HepG2 (cell line): Measurements from ENCODE around the gene CSNK1G1. TPM values are rescaled to one million over a fixed set of nuclear protein-coding genes. Genes with fewer than 3 reads are reported as not detected.
"Not testable (repeated sequence)": the region's sequence is repeated elsewhere in the genome, so short reads cannot be mapped to it uniquely, and the experiment has no call there.

Experiments
- ATAC-seq: fragments of 200-7000 bp; cut with Tn5 transposase; 3 replicates; pipeline ENCODE4 v1.9.1; 2020; ENCODE audit warnings: mild to moderate bottlenecking, moderate library complexity
- BruUV-seq: library from RNA; stranded (reverse); fragments of 400-500 nt; replicated peaks from 2 replicates; lab custom pipeline; 2021; lab: Mats Ljungman, UMichigan
- CTCF ChIA-PET: fragments of 300-600 bp; formaldehyde crosslinking; extraction: SDS; loops from one replicate; lab custom pipeline; 2021; ENCODE audit warnings: low total read pairs, inconsistent platforms, low intra/inter-chr PET ratio; lab: Yijun Ruan, JAX
- POLR2A ChIA-PET: fragments of 350-600 bp; sonication (Branson Sonifier 250); formaldehyde crosslinking; loops from one replicate; lab custom pipeline; 2020; ENCODE audit warnings: antibody characterized with exemption, inconsistent platforms; lab: Yijun Ruan, JAX
- DNase-seq: peaks from one replicate; pipeline ENCODE4 v3.0.0-alpha.2; 2015; ENCODE audit warnings: low spot score
- FAIRE-seq: peaks from 3 replicates; lab custom pipeline; 2011; peaks lifted over from hg19 to GRCh38; lab: Jason Lieb, UNC
- H2AFZ ChIP-seq: one replicate; pipeline ENCODE4 v1.6.1; 2011; ENCODE audit warnings: low read length, inconsistent platforms
- H3K27ac ChIP-seq: fragments of 300-600 bp; 3 replicates; pipeline ENCODE4 v1.8.0; 2011; ENCODE audit warnings: mixed run types, mild to moderate bottlenecking, mixed read lengths, low read length, inconsistent platforms; ENCODE audit not compliant: insufficient read depth; ENCODE audit errors: extremely low read length
- H3K27me3 ChIP-seq, 2 experiments: fragments of 200-600 bp in 1 of 2; 2 replicates in 1 of 2; 3 replicates in 1 of 2; pipeline versions ENCODE4 v1.6.0 to v1.8.0; 2011; ENCODE audit warnings: low read length in 2 of 2, mild to moderate bottlenecking in 2 of 2, moderate library complexity in 2 of 2, inconsistent platforms in 1 of 2; ENCODE audit not compliant: insufficient read depth in 2 of 2, control insufficient read depth in 1 of 2
- H3K36me3 ChIP-seq, 2 experiments: fragments of 200-600 bp in 1 of 2; replicated peaks in 1 of 2; 2 replicates in 1 of 2; 3 replicates in 1 of 2; pipeline versions ENCODE4 v1.5.1 to v1.8.0; 2011; ENCODE audit warnings: low read length in 2 of 2, inconsistent platforms in 1 of 2; ENCODE audit not compliant: insufficient read depth in 2 of 2, control insufficient read depth in 1 of 2
- H3K4me1 ChIP-seq: 2 replicates; pipeline ENCODE4 v1.5.1; 2012; ENCODE audit warnings: low read length, inconsistent platforms; ENCODE audit not compliant: insufficient read depth
- H3K4me2 ChIP-seq: 2 replicates; pipeline ENCODE4 v1.6.0; 2011; ENCODE audit warnings: low read depth, low read length, inconsistent platforms
- H3K4me3 ChIP-seq, 3 experiments: fragments of 200-600 bp in 1 of 3; sonication (generic), shearing (Covaris generic) in 1 of 3; replicated peaks in 1 of 3; 2 replicates each; pipeline ENCODE4 v1.5.1; 2011 to 2016; ENCODE audit warnings: low read length in 3 of 3, inconsistent platforms in 2 of 3, low read depth in 2 of 3, mild to moderate bottlenecking in 2 of 3, control low read depth in 1 of 3, mixed read lengths in 1 of 3; ENCODE audit not compliant: insufficient read depth in 1 of 3
- H3K79me2 ChIP-seq: one replicate; pipeline ENCODE4 v1.6.1; 2011; ENCODE audit warnings: low read length, inconsistent platforms; ENCODE audit not compliant: insufficient read depth
- H3K9ac ChIP-seq: 2 replicates; pipeline ENCODE4 v1.6.0; 2011; ENCODE audit warnings: mild to moderate bottlenecking, low read depth, low read length, inconsistent platforms; ENCODE audit not compliant: insufficient read depth
- H3K9me3 ChIP-seq: 2 replicates; pipeline ENCODE4 v1.5.1; 2012; ENCODE audit warnings: mild to moderate bottlenecking, low read length
- H4K20me1 ChIP-seq: 2 replicates; pipeline ENCODE4 v1.6.0; 2011; ENCODE audit warnings: inconsistent platforms, mild to moderate bottlenecking, low read length, moderate library complexity; ENCODE audit not compliant: insufficient read depth
- MAFF ChIP-seq: IDR thresholded peaks from 2 replicates; pipeline ENCODE4 v1.6.1; 2011; ENCODE audit warnings: low read depth, low read length, improper control_type of control experiment
- MAFK ChIP-seq, 2 experiments: IDR thresholded peaks in 1 of 2; conservative IDR thresholded peaks in 1 of 2; 2 replicates each; pipeline ENCODE4 v1.6.1; 2011; ENCODE audit warnings: improper control_type of control experiment in 2 of 2, low read length in 2 of 2
- MEIS1 ChIP-seq: sonication (generic); formaldehyde crosslinking; IDR thresholded peaks from 2 replicates; pipeline ENCODE4 v1.9.0; 2021; ENCODE audit warnings: mild to moderate bottlenecking, missing genetic modification reagents, moderate library complexity, borderline replicate concordance
- TBX2 ChIP-seq: sonication (generic); formaldehyde crosslinking; IDR thresholded peaks from 2 replicates; pipeline ENCODE4 v1.5.0; 2020; ENCODE audit warnings: missing genetic modification reagents, mild to moderate bottlenecking, borderline replicate concordance
- WGBS: methylation state at CpG from one replicate; pipeline ENCODE4 v1.1.6; 2017; ENCODE audit warnings: low lambda C conversion rate; 5-methylcytosine and 5-hydroxymethylcytosine counted together
- in situ Hi-C: cut with HindIII; loops from 2 replicates; pipeline ENCODE4 v1.10.0; 2017; ENCODE audit warnings: low pct_unique_long_range_greater_than_20kb; ENCODE audit not compliant: extremely low pct_ligation_motif_present
- intact Hi-C: fragments of 100-400 bp; cut with micrococcal nuclease; formaldehyde crosslinking; loops from one replicate; pipeline ENCODE4 v1.10.0; 2022; ENCODE audit not compliant: unreplicated experiment
- polyA plus RNA-seq, 8 experiments: library from polyadenylated mRNA; depleted of rRNA in 3 of 8; stranded (reverse) in 7 of 8; unstranded in 1 of 8; fragments of >200 nt; fragmentation: Illumina TruSeq in 4 of 8; extraction: Trizol in 4 of 8; gene quantifications; 2 replicates each; pipeline versions ENCODE4 v1.2.1 to v1.2.3, GENCODE V29; 2011 to 2016; ENCODE audit warnings: low read depth in 4 of 8, missing spikeins in 1 of 8, mixed read lengths in 1 of 8; ENCODE audit not compliant: insufficient read depth in 1 of 8
- total RNA-seq, 5 experiments: library from RNA; depleted of rRNA; stranded (reverse); fragments of >200 nt; fragmentation: Illumina TruSeq; extraction: Trizol; gene quantifications; 2 replicates each; pipeline ENCODE4 v1.2.3, GENCODE V29; 2016; ENCODE audit warnings: low read depth in 1 of 5

CSNK1G1 gene
- total and polyA plus RNA-seq, 2 of the 13 experiments (the other 11 are each of a cell fraction or from before 2014, with no cell fraction given) = 8.5 to 12.6 TPM

DNA sequence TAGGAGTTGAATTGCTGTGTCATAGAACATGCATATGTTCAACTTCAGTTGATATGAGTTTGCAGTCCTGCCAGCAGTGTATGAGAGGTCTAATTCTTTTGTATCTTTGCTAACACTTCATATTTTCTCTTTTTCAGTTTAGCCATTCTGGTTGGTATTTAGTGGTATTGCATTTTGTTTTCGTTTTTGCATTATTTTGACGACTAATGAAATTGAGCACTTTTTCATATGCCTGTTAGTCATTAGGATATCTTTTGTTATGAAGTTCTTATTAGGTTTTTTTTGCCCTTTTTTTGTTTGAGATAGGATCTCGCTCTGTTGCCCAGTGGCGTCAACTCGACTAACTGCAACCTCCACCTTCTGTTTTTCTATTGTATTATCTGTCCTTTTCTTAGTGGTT lies 40.8 kb upstream of the CSNK1G1 start:
- H2AFZ ChIP-seq = no peak overlapping the region
- no peaks in the 10 kb centered on the region; the same call in 1 of the 2 replicates for H4K20me1 ChIP-seq
- in situ Hi-C loops = no loop called here
- intact Hi-C loops = no loop called here
- no peak overlapping the region for H3K9ac ChIP-seq
- TF ChIP-seq TBX2 (CRISPR knock-in tag) (no peak), MEIS1 (CRISPR knock-in tag) (no peak), MAFK (conservative IDR thresholded peaks at IDR 0.05 in 1 of 2, IDR thresholded peaks at IDR 0.05 in 1 of 2; ENCODE audit: low read length in 2 of 2) (peak in 1 of 2 experiments; percentile 58; a peak in 3 of 4 replicates), MAFF (peak; percentile 56)
- no peaks in the 10 kb centered on the region for H3K4me1 ChIP-seq
- no TSS peak for BruUV-seq
- peaks cover 8 to 54% of the 10 kb centered on the region in 2 experiments for H3K36me3 ChIP-seq
- 92% methylated on average over 5 of the region's 5 CpGs for WGBS
- H3K79me2 ChIP-seq = no peaks in the 10 kb centered on the region
- H3K9me3 ChIP-seq = no peaks in the 10 kb centered on the region
- CTCF ChIA-PET = no interaction called here
- H3K4me2 ChIP-seq = no peak overlapping the region
- POLR2A ChIA-PET = no interaction called here
- no peak for FAIRE-seq
- H3K4me3 ChIP-seq = no peak overlapping the region
- no peak overlapping the region for H3K27ac ChIP-seq
- H3K27me3 ChIP-seq = no peaks in the 10 kb centered on the region
- ATAC-seq = no peak
- no peak for DNase-seq

DNA sequence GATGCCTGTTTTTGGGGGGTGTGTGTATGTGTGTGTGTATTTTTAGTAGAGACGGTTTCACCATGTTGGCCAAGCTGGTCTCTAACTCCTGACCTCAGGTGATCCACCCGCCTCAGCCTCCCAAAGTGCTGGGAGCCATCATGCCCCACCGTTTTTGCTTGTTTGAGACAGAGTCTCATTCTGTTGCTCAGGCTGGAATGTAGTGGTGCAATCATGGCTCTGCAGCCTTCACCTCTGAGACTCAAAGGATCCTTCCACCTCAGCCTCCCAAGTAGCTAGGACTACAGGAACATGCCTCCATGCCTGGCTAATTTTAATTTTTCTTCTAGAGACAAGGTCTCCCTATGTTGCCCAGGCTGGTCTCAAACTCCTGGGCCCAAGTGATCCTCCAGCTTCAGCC lies 36.5 kb upstream of the CSNK1G1 start:
- H4K20me1 ChIP-seq, in situ Hi-C loops, CTCF ChIA-PET, H2AFZ ChIP-seq, BruUV-seq, H3K27me3 ChIP-seq, ATAC-seq, H3K4me3 ChIP-seq, DNase-seq, H3K9ac ChIP-seq, FAIRE-seq, H3K9me3 ChIP-seq, intact Hi-C loops, H3K4me2 ChIP-seq, H3K27ac ChIP-seq: not testable (repeated sequence)
- Histone ChIP-seq H3K79me2 (peaks cover 14% of the 10 kb centered on the region), H3K36me3 (peaks cover 5 to 32% of the 10 kb centered on the region in 2 experiments), H3K4me1 (peaks cover 10% of the 10 kb centered on the region)
- POLR2A ChIA-PET = interaction anchor here (0.6 kb wide), 1 partner anchor 320 kb away, joined by 3 read pairs; no protein-coding TSS in a partner anchor
- 96% methylated on average over 3 of the region's 3 CpGs for WGBS
